H54 (cell line): ENCODE data around the gene SLC38A10.

ENCODE experiments used
- DNase-seq: peaks from one replicate; pipeline ENCODE4 v3.0.0; 2011; ENCODE audit warnings: low spot score, mixed read lengths; ENCODE audit not compliant: insufficient read length
- FAIRE-seq: peaks from 3 replicates; lab custom pipeline; 2011; peaks lifted over from hg19 to GRCh38; lab: Jason Lieb, UNC
- POLR2A ChIP-seq: IDR thresholded peaks from 2 replicates; pipeline ENCODE4 v1.6.1; 2011; ENCODE audit warnings: low read depth, mild to moderate bottlenecking, low read length

SLC38A10 gene

DNA sequence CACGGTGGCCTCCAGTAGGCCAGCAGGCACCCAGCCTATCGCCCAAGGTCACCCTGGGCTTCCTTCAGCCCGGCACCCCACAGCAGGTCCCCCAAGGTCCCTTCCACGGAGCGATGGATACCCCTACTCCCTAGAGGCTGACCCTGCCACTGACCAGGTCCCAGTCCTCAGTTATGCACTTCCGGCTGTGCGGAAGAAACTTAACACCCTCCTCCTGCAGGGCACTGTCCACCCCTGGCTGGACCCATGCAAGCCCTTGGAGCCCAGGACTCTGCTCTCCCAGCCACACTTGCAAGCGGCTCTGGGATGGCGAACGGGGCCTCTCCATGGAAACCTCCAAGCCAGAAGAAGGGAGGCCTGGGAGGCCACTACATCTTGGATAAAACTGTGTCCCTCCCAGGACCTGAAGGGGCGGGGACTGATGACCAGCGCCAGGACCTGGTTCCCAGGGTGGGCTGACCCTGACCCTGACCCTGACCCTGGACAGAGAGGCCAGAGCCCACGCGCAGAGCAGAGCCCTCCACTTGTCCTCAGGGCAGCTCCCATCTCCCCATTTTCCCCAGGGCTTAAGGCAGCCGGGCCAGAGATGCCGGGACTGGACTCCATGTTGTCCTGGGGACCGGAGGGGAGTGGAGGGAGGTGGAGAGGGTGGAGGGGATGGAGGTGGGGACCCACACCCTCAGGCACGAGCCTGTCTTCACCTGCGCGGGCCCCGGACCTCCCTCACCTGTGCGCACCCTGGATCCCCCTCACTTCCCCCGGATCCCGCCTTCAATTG, 73.1 kb downstream of the SLC38A10 start:
- FAIRE-seq (no peak), DNase-seq (no peak)
- TF ChIP-seq POLR2A = no peak

DNA sequence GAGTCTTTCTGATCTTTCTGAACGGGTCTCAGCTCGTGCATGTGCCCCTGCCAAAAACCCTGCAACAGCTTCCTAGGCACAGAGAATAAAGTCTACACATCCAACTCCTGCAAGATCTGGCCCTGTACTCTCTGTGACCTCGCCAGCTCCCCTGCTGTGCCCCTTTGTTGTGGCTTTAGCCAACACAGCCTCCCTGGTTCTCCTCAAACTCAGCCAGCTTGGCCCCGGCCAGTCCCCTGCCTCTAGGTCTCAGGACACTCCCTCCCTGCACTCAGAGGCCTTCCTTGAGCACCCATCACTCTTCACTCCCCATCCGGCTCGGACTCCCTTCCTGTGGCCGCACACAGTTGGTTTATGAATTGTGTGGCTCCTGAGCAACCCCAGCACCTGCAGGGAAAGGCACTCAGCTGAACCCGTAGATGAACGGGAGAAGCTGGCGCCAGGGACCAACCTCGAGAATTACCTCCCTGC, 73.7 kb downstream of the SLC38A10 start:
- no peak for TF ChIP-seq POLR2A
- no peak for DNase-seq
- no peak for FAIRE-seq

DNA sequence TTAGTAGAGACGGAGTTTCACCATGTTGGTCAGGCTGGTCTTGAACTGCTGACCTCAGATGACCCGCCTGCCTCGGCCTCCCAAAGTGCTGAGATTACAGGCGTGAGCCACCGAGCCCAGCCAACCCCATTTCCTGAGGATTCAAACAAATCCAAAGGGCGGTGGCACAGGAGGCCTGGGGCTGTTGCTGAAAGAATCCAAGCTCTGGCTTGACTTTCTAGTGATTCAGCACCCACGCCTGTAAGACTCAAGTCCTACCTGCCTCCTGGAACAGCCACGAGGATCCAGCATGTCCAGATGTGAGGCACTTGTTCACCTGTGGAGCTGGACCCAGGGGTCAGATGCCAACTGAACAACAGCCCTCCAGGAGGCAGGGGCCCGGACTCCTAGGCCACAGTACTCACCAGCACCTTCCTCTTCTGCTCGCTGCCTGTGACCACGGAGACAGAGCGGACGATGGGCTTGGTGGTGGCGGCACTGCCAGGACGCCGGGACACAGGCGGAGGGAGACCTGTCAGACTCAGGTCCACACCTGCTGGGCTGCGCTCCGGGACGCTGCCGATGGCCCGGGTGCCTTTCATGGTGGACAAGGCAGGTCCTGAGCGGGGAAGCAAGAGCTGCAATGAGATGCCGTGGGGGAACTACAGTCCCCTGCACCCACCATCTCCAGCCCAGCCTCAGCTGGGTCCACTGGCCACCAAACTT, 75.5 kb downstream of the SLC38A10 start:
- FAIRE-seq (no peak), DNase-seq (no peak)
- no peak for TF ChIP-seq POLR2A

- DNase-seq (no peak), FAIRE-seq (no peak)
- no peak for TF ChIP-seq POLR2A
Observed at GRCh38 chr17:81218991-81219390, 76.1 kb downstream of the SLC38A10 start.

GRCh38 chr17:81218459-81218858, 76.6 kb downstream of the SLC38A10 start:
- no peak for DNase-seq
- no peak for FAIRE-seq
- no peak for TF ChIP-seq POLR2A

DNA sequence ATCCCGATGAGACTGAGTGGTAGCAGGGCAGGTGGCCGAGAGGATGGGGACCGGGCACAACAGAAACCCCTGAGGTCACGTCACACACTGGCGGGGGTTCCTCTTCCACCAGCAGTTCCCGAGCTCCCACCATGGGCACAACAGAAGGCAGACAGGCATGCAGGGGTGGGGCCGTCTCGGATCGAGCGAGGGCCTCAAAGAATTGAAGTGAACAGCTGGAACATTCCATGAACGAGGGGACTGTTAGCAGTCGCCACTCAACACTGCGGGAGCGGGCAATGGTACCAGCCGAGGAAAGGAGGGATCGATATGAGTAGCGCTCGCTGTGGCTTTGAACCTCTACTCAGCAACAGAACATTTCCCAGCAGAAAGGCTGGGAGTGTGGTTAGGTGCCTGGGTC, 77.6 kb downstream of the SLC38A10 start:
- DNase-seq = no peak
- TF ChIP-seq POLR2A = no peak
- no peak for FAIRE-seq

DNA sequence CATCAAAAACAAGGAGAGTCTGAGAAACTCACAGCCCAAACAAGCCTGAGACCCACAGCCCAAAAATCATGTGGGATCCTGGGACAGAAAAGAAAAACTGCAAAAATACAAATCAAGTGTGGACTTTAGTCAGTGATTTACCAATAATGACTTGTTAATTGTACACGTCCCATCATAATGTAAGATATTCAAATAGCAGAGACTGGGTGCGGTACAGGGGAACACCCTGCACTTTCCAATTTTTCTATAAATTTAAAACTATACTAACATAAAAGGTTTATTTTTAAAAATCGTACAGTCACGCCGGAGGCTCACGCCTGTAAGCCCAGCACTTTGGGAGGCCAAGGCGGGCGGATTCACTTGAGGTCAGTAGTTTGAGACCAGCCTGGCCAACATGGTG, 81.1 kb downstream of the SLC38A10 start:
- no peak for FAIRE-seq
- TF ChIP-seq POLR2A = no peak
- no peak for DNase-seq

- no peak for DNase-seq
- FAIRE-seq = no peak
- TF ChIP-seq POLR2A = no peak
Observed at GRCh38 chr17:81212365-81212764, 82.7 kb downstream of the SLC38A10 start.

- no peak for TF ChIP-seq POLR2A
- DNase-seq (no peak), FAIRE-seq (no peak)
Observed at GRCh38 chr17:81210868-81211267, 84.2 kb downstream of the SLC38A10 start.

DNA sequence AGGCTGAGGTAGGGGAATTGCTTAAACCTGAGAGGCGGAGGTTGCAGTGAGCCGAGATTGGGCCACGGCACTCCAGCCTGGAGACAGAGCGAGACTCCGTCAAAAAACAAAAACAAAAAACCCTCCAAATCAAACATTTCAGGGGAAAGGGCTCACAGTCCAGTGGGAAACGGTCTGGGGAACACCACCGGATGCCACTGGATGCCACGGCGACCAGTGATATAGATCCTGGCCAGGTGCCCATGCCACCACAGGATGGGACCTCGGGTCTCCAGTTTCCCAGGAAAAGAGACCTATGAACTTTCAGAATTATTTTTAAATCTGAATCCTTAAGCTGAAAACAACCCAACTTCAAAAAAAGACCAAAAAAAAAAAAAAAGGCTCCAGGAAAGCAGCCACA, 84.6 kb downstream of the SLC38A10 start:
- no peak for DNase-seq
- no peak for TF ChIP-seq POLR2A
- FAIRE-seq = no peak

- no peak for TF ChIP-seq POLR2A
- DNase-seq (no peak), FAIRE-seq (no peak)
Observed at GRCh38 chr17:81209141-81209540, 86.0 kb downstream of the SLC38A10 start.

- TF ChIP-seq POLR2A = no peak
- DNase-seq = no peak
- FAIRE-seq = no peak
Observed at GRCh38 chr17:81208651-81209050, 86.5 kb downstream of the SLC38A10 start.

DNA sequence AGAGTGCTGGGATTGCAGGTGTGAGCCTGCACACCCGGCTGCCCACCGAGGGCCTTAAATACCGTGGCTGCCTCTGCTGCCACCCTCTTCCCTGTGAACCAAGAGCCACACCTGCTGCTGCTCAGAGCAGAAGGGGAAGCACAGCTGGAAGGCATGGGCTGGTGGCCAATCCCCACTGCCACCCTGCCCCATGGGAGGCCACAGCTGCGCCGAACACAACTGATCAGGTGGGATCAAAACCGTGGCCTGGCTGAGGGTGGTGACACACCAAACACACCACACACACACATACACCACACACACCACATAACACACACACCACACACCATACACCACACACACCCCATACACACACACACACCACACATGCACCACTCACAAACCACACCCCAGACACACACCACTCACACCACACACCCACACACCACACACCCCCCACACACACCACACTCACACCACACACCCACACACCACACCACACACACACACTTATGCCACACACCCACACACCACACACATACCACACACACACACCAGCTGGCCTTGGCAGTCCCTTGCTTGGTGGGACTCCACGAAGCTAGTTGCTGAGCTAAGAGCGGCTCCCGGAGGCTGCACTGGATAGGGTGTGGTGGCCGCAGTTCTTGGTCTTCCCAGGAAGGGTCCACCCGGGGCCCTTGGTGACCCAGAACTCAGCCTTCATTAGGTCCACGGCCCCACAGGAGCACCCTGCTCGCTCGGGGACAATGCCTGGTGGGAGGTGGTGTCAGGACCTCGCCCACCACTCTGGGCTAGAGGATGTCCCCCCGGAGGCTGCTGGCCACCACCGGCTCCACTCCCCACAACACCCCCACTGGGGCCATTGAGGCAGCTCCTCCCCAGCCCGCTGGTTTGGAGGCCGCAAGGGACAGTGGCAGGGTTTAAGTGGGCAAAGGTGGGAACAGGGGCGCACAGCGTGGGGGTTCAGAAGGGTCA, 87.2 kb downstream of the SLC38A10 start:
- no peak for DNase-seq
- TF ChIP-seq POLR2A = no peak
- no peak for FAIRE-seq
